ENCODE measurements around the gene PRDM10.

The PRDM10 gene

DNA sequence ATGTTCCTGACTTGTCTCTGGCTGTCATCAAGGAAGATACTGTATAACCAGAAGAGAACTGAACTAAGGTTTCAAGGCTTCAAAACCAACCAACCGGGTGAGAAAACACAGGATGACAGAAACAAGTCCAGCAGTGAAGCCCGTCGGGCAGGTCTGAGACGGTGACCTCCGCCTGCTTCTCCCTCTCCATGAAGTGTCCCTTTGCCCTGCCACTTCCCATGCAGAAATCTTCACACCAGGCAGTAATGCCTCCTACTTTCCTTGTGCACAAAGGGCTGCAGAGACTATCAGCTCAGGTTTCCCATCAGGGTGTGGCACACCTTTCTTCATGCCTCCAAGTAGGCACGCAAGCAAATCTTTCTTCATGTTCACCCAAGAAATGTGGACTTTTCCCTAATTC lies 24.2 kb downstream of the PRDM10 start:
- TF ChIP-seq, protein P1, sequence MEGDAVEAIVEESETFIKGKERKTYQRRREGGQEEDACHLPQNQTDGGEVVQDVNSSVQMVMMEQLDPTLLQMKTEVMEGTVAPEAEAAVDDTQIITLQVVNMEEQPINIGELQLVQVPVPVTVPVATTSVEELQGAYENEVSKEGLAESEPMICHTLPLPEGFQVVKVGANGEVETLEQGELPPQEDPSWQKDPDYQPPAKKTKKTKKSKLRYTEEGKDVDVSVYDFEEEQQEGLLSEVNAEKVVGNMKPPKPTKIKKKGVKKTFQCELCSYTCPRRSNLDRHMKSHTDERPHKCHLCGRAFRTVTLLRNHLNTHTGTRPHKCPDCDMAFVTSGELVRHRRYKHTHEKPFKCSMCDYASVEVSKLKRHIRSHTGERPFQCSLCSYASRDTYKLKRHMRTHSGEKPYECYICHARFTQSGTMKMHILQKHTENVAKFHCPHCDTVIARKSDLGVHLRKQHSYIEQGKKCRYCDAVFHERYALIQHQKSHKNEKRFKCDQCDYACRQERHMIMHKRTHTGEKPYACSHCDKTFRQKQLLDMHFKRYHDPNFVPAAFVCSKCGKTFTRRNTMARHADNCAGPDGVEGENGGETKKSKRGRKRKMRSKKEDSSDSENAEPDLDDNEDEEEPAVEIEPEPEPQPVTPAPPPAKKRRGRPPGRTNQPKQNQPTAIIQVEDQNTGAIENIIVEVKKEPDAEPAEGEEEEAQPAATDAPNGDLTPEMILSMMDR (conservative IDR thresholded peaks at IDR 0.05; ENCODE audit: low read depth, low read length) = no peak
- H3K4me3 ChIP-seq (ENCODE audit: low read length) = no peak overlapping the region
- DNase-seq (ENCODE audit: low read depth) = no peak

DNA sequence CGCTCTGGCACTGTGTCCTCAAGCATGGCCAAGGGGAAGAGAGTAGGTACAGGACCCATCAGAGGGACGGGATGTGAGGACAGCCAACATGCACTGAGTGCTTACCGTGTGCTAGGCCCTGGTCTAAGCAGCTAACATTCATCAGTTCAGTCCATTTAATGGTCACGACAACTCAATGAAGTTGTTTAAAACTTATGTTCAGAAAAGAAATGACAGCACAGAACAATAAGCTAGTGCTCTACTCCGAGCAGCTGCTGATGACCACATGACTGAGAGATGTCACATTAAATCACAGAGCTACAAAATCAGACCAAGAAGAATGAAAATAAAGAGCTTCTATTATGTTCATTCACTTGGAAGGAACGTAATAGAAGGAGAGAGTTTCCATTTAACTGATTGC lies 26.3 kb downstream of the PRDM10 start:
- H3K4me3 ChIP-seq (ENCODE audit: low read length) = no peak overlapping the region
- TF ChIP-seq, protein P1 (conservative IDR thresholded peaks at IDR 0.05; ENCODE audit: low read depth, low read length) = no peak
- DNase-seq (ENCODE audit: low read depth) = no peak

DNA sequence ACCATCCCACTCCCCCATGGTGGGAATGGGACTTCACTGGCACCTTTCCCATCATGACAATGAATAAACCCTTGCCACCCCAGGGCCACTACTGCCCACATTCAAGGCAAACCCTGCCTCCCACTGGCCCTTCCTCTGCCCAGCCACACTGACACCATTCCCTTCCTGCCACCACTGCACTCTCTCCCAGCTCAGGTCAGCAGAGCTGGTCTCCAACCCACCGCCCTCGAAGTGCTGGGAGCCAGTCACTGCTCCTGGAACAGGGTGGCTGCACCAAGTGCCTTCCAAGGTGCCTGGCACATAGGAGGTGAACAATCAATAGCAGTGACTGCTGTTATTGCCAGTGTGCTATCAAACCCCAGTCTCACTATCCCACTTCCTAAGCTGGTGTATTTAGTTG lies 27.1 kb downstream of the PRDM10 start:
- H3K4me3 ChIP-seq (ENCODE audit: low read length) = no peak overlapping the region
- TF ChIP-seq, protein P1 (conservative IDR thresholded peaks at IDR 0.05; ENCODE audit: low read depth, low read length) = no peak

DNA sequence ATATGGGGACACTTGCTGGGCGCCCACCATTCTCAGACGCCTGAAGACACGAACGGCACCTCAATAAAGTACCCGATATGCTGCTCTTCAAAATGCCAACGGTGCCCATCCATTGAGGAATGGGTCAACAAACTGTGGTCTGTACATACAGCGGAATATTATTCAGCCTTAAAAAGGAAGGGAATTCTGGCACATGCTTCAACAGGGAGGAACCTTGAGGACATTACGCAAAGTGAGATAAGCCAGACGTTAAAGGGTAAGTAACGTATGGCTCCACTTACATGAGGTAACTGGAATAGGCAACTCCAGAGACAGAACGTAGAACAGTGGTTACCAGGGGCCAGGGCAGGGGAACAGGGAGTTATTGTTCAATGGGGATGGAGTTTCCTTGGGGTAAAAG lies 28.0 kb downstream of the PRDM10 start:
- no peak overlapping the region for H3K4me3 ChIP-seq (ENCODE audit: low read length)
- TF ChIP-seq, protein P1 (conservative IDR thresholded peaks at IDR 0.05; ENCODE audit: low read depth, low read length) = no peak
- no peak for DNase-seq (ENCODE audit: low read depth)

More for the DNA sequence above, 27.1 kb downstream of the PRDM10 start:
- no peak for DNase-seq (ENCODE audit: low read depth)

DNA sequence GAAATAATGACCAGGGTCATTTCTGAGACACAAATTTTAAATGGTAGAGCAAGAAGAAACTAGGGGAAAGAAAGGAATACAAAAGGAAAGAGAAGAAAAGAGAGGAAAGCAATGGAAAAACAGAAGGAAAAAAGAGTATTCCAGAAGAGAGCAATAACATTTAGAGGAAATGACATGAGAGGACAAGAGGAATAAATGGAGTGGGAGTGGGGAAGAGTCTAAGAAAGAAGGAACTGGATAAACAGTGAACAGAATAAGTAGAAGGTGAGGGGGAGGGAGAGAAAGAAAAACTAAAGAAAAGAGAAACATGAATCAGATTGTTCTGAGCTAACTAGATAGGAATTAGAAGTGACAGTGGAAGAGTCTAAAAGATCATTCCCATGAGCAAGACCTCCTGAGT lies 28.4 kb downstream of the PRDM10 start:
- no peak overlapping the region for H3K4me3 ChIP-seq (ENCODE audit: low read length)
- no peak for DNase-seq (ENCODE audit: low read depth)
- TF ChIP-seq, protein P1 (conservative IDR thresholded peaks at IDR 0.05; ENCODE audit: low read depth, low read length) = no peak

DNA sequence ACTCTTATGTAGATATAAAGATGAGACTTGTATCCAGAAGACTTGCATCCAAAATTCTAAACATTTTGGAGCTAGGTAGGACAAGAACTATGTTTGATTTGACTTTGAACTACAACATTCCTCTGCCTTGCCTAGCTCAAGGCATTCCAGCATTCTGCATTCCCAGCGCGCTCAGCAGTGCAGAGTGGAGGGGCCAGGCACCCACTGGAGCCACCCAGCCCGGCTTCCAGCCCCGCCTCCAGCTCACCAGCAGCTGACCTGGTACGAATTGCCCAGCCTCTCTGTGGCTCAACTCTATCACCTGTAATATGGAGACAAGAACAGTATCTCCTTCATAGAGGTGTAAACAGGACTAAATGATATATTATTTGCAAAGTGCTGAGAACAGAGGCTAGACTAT lies 28.8 kb downstream of the PRDM10 start:
- TF ChIP-seq, protein P1 (conservative IDR thresholded peaks at IDR 0.05; ENCODE audit: low read depth, low read length) = no peak
- DNase-seq (ENCODE audit: low read depth) = peak; percentile 83
- no peak overlapping the region for H3K4me3 ChIP-seq (ENCODE audit: low read length)

DNA sequence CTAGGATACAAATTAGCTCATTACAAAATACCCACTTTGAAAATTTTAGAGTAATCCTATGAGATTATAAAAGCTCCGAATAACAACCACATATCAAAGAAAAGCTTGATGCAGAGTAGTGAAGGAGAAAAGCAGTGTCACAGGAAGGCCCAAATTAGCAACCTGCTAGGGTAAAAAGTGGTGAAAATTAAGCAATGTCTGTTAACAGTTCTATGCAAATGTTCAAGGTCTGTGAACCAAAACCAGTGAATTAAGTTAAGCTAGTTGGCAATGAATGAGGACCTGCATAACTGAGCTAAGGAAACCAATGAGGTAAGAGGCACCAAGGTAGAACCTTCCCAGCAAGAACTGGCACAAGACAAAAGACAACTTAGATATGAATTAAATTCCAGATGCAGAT lies 29.6 kb downstream of the PRDM10 start:
- TF ChIP-seq, protein P1 (conservative IDR thresholded peaks at IDR 0.05; ENCODE audit: low read depth, low read length) = no peak
- no peak overlapping the region for H3K4me3 ChIP-seq (ENCODE audit: low read length)
- no peak for DNase-seq (ENCODE audit: low read depth)

Data from retinal pigment epithelial cell (primary cell).